GM12864 (cell line): Measurements from ENCODE around the gene DACT2.

Source experiments
- DNase-seq: peaks from one replicate; pipeline ENCODE4 v3.0.0-alpha.2; 2011; ENCODE audit warnings: low read depth
- H3K4me3 ChIP-seq: 2 replicates; pipeline ENCODE4 v1.5.1; 2011; ENCODE audit warnings: mild to moderate bottlenecking, low read depth, low read length, control low read depth
- CTCF ChIP-seq: IDR thresholded peaks from 2 replicates; pipeline ENCODE4 v1.5.1; 2011; ENCODE audit warnings: low read depth, mild to moderate bottlenecking, moderate library complexity, low read length, control low read depth, inconsistent platforms; ENCODE audit errors: missing control alignments

DACT2 gene

GRCh38 chr6:168343239-168344150, 23.9 kb upstream of the DACT2 start:
- DNase-seq, result no peak
- TF ChIP-seq CTCF, result no peak
- no peak overlapping the region for H3K4me3 ChIP-seq

- no peak for TF ChIP-seq CTCF
- no peak overlapping the region for H3K4me3 ChIP-seq
- DNase-seq, result no peak
Measured at GRCh38 chr6:168342636-168343035, 23.1 kb upstream of the DACT2 start.

GRCh38 chr6:168341280-168341900, 21.8 kb upstream of the DACT2 start:
- DNase-seq, result no peak
- no peak overlapping the region for H3K4me3 ChIP-seq
- TF ChIP-seq CTCF, result no peak

- no peak for DNase-seq
- no peak overlapping the region for H3K4me3 ChIP-seq
- no peak for TF ChIP-seq CTCF
Measured at GRCh38 chr6:168340819-168341218, 21.2 kb upstream of the DACT2 start.

- TF ChIP-seq CTCF, result no peak
- no peak for DNase-seq
- no peak overlapping the region for H3K4me3 ChIP-seq
Measured at GRCh38 chr6:168338777-168339176, 19.2 kb upstream of the DACT2 start.

- no peak for TF ChIP-seq CTCF
- H3K4me3 ChIP-seq, result no peak overlapping the region
- DNase-seq, result no peak
Measured at GRCh38 chr6:168336967-168337366, 17.4 kb upstream of the DACT2 start.
